BLaER1 treated with 17β-estradiol and CSF1 and Interleukin-3, amounts not matched to agents 10 nM and 100 nM (cell line): ENCODE results near the gene HS6ST2.

ENCODE experiments used
- H3K27ac ChIP-seq, 11 experiments: shearing (Covaris generic); formaldehyde crosslinking; 2 replicates each; pipeline ENCODE4 v1.8.1; 2022
- H3K27me3 ChIP-seq, 11 experiments: shearing (Covaris generic); formaldehyde crosslinking; 2 replicates each; pipeline ENCODE4 v1.8.1; 2022
- H3K36me3 ChIP-seq, 11 experiments: shearing (Covaris generic); formaldehyde crosslinking; 2 replicates each; pipeline ENCODE4 v1.8.1; 2022
- H3K4me1 ChIP-seq, 10 experiments: shearing (Covaris generic); formaldehyde crosslinking; 2 replicates each; pipeline ENCODE4 v1.8.1; 2022
- H3K4me2 ChIP-seq, 11 experiments: shearing (Covaris generic); formaldehyde crosslinking; 2 replicates each; pipeline ENCODE4 v1.8.1; 2022
- H3K4me3 ChIP-seq, 10 experiments: shearing (Covaris generic); formaldehyde crosslinking; 2 replicates each; pipeline ENCODE4 v1.8.1; 2022
- H3K9ac ChIP-seq, 11 experiments: shearing (Covaris generic); formaldehyde crosslinking; 2 replicates each; pipeline ENCODE4 v1.8.1; 2022
- H3K9me3 ChIP-seq, 11 experiments: shearing (Covaris generic); formaldehyde crosslinking; replicated peaks in 1 of 11; 2 replicates each; pipeline ENCODE4 v1.8.1; 2022
- H4K20me1 ChIP-seq, 11 experiments: shearing (Covaris generic); formaldehyde crosslinking; 2 replicates each; pipeline ENCODE4 v1.8.1; 2022
- Cebpa-rat ChIP-seq, 11 experiments: shearing (Covaris generic); IDR thresholded peaks; 2 replicates each; pipeline ENCODE4 v1.8.1; 2022

HS6ST2 gene

DNA sequence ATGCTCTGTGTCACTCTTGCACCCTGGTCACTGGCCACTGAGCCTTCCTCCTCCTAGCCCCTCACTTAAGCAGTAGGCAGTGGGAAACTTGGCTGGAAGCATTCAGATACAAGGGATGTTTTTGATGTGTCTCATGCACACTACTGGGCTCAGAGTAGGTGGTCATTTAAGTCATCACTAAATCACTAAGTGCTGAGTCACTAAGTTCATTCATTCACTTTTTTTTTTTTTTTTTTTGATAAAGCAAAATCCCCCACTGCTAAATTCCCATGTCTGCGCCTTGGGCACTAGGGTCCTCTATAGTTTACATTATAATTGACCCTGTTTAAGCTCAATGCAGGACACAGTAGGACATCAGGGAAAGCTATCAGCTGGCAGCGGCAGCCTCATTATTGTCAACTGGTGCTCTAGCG is 287.2 kb downstream of the HS6ST2 start:
- Histone ChIP-seq H3K9ac (no peak overlapping the region), H3K4me3 (no peak overlapping the region), H3K4me2 (no peak overlapping the region), H3K36me3 (no peaks in the 10 kb centered on the region), H4K20me1 (peaks cover 0 to 8% (median 0%) of the 10 kb centered on the region in 11 experiments; a peak in 3 of 22 replicates), H3K27ac (no peak overlapping the region), H3K9me3 (no peaks in the 10 kb centered on the region), H3K4me1 (no peaks in the 10 kb centered on the region), H3K27me3 (peaks cover 98 to 100% (median 100%) of the 10 kb centered on the region in 11 experiments)
- no peak for TF ChIP-seq Cebpa-rat (IDR thresholded peaks at IDR 0.05)

DNA sequence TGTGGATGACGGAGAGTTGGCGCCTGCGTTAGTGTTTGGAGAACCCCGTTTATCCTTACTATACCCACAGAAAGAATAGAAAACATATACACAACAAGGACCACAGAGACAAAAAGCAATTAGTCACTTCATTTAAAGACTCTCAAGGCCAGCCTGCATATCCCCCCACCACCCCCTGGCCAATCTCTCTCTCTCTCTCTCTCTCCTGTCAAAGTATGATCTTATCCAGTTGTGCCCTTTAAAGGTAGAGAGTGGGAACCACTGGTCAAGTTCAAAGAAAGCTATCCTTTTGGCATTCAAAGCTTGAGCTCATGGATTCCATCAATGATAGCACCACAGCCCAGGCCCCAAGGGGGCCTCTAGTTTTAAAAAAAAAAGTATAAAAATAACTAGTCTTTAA is 289.3 kb downstream of the HS6ST2 start:
- no peak for TF ChIP-seq Cebpa-rat (IDR thresholded peaks at IDR 0.05)
- H4K20me1 ChIP-seq = peaks cover 0 to under 1% (median 0%) of the 10 kb centered on the region in 11 experiments; a peak in 3 of 22 replicates
- H3K9me3 ChIP-seq = peaks cover 0 to 20% (median 0%) of the 10 kb centered on the region in 11 experiments; a peak in 8 of 22 replicates
- H3K4me2 ChIP-seq = no peak overlapping the region
- no peak overlapping the region for H3K9ac ChIP-seq
- no peak overlapping the region for H3K27ac ChIP-seq
- no peaks in the 10 kb centered on the region for H3K36me3 ChIP-seq
- no peaks in the 10 kb centered on the region for H3K4me1 ChIP-seq
- H3K4me3 ChIP-seq = no peak overlapping the region
- H3K27me3 ChIP-seq = peaks cover 98 to 100% (median 100%) of the 10 kb centered on the region in 11 experiments

DNA sequence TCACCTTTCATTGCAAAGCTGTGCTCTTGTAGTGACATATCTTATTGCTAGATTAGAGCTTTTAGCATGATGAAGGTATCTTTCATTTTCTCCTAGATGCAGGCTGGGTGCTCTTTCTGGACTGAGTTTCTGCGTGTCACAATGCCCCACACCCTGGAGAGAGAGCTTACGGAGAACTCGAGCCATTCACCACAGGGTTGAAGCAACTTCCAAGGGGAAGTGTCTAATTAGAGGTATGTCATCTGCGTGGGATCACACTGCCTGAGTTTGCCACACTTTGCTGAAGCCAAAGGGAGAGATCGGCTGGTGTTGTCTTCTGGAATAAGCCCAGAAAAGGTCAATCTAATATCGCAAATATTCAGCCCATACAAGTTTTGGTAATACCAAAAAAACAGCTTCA is 290.3 kb downstream of the HS6ST2 start:
- Histone ChIP-seq H3K9ac (no peak overlapping the region), H3K4me2 (no peak overlapping the region), H3K9me3 (peaks cover 0 to 29% (median 0%) of the 10 kb centered on the region in 11 experiments; a peak in 8 of 22 replicates), H3K4me1 (no peaks in the 10 kb centered on the region), H3K27me3 (peaks cover 98 to 100% (median 100%) of the 10 kb centered on the region in 11 experiments), H3K27ac (no peak overlapping the region), H3K4me3 (no peak overlapping the region), H4K20me1 (no peaks in the 10 kb centered on the region; a peak in 3 of 22 replicates), H3K36me3 (no peaks in the 10 kb centered on the region)
- no peak for TF ChIP-seq Cebpa-rat (IDR thresholded peaks at IDR 0.05)

DNA sequence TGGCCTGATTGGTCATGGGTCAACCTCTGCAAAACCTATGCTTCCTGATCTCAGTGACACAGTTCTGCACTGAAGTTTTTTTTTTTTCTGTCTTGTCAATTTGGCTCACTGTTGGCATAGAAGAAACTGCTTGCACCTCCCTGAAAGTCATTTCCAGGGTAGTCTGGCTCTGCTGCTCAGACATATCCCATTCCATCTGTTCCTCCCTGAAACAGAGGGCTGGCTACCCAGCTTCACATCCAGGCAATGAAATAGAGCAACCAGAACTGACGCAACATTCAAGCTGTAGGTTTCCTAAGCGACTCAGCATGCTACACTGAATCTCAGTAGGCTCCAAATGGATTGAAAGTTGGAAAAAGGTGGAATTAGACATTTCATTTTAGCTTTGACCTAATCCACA is 292.8 kb downstream of the HS6ST2 start:
- Histone ChIP-seq H3K9ac (no peak overlapping the region), H3K4me3 (no peak overlapping the region), H4K20me1 (no peaks in the 10 kb centered on the region; a peak in 2 of 22 replicates), H3K27me3 (peaks cover 96 to 100% (median 98%) of the 10 kb centered on the region in 11 experiments), H3K36me3 (no peaks in the 10 kb centered on the region), H3K4me1 (no peaks in the 10 kb centered on the region), H3K4me2 (no peak overlapping the region), H3K9me3 (peaks cover 0 to 34% (median 0%) of the 10 kb centered on the region in 11 experiments; a peak in 8 of 22 replicates), H3K27ac (no peak overlapping the region)
- TF ChIP-seq Cebpa-rat (IDR thresholded peaks at IDR 0.05) = no peak

DNA sequence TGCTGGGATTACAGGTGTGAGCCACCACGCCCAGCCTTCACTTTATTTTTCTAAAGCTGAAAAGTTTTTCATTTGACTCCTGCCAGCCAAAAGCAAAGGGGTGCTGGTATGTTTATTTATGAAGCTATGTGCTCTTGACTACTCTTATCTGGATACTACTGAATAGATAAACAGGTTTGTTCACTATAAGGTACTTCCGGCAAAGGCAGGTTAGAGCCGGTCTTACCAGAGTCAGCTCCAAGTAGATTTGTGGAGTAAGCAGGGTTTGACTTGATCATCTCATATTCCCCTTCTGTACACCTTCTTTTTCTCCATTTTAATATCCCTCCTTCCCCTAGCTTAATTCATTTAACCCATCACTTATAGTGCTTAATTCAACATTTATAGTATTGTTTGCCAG is 294.2 kb downstream of the HS6ST2 start:
- Histone ChIP-seq H3K27ac (no peak overlapping the region), H3K36me3 (no peaks in the 10 kb centered on the region), H3K9ac (no peak overlapping the region), H4K20me1 (no peaks in the 10 kb centered on the region; a peak in 2 of 22 replicates), H3K9me3 (peaks cover 0 to 42% (median 0%) of the 10 kb centered on the region in 11 experiments; a peak in 8 of 22 replicates), H3K4me1 (no peaks in the 10 kb centered on the region), H3K4me3 (no peak overlapping the region), H3K27me3 (peaks cover 98 to 100% (median 98%) of the 10 kb centered on the region in 11 experiments), H3K4me2 (no peak overlapping the region)
- TF ChIP-seq Cebpa-rat (IDR thresholded peaks at IDR 0.05) = no peak

DNA sequence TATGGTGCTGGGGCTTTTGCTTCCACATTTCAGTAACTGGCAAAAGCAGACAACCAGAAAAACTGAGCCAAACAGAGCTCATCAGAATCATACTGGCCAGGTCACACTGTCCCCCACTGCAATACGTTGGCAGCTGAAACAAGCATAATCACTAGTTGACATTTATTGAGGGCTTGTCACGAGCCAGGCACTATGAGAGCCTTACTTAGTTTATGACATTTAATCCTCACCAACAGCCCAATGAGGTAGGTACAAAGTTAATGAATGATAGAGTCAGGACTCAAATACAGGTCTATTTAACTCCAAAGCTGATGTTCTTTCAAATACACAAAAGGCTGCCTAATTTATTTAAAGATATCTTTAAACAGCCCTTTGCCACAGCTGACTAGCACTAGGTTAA is 295.6 kb downstream of the HS6ST2 start:
- H3K4me2 ChIP-seq = no peak overlapping the region
- H3K4me3 ChIP-seq = no peak overlapping the region
- no peak overlapping the region for H3K9ac ChIP-seq
- no peaks in the 10 kb centered on the region for H3K4me1 ChIP-seq
- H4K20me1 ChIP-seq = no peaks in the 10 kb centered on the region
- peaks cover 0 to 42% (median 0%) of the 10 kb centered on the region in 11 experiments; a peak in 8 of 22 replicates for H3K9me3 ChIP-seq
- no peaks in the 10 kb centered on the region for H3K36me3 ChIP-seq
- TF ChIP-seq Cebpa-rat (IDR thresholded peaks at IDR 0.05) = no peak
- no peak overlapping the region for H3K27ac ChIP-seq
- H3K27me3 ChIP-seq = peaks cover 98 to 100% (median 98%) of the 10 kb centered on the region in 11 experiments

DNA sequence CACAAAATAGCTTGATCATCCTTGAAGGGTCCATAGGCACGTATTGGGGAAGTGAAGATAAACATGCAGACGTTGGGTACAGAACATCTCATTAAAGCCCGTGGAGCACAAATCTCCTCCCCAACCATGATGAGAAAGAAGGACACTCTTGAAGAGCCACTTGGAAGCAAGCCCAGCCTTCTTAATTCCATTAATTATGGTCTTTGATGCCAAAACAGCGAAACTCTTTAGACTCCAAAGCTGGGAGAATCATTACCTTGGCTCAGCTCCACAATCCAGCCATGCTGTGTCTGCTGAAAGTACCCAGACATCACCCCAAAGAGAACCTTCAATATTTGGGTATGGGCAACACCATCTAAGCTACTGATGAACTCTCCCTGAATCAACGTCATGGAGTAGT is 300.6 kb downstream of the HS6ST2 start:
- H3K9me3 ChIP-seq = 0 out of 22 replicates have a peak, but pooled peaks cover 0 to 11% (median 0%) of the 10 kb centered on the region in 11 experiments
- TF ChIP-seq Cebpa-rat (IDR thresholded peaks at IDR 0.05) = no peak
- H3K4me1 ChIP-seq = no peaks in the 10 kb centered on the region
- no peak overlapping the region for H3K9ac ChIP-seq
- no peak overlapping the region for H3K27ac ChIP-seq
- H4K20me1 ChIP-seq = peaks cover 0 to 6% (median 0%) of the 10 kb centered on the region in 11 experiments; a peak in 2 of 22 replicates
- no peak overlapping the region for H3K4me3 ChIP-seq
- peaks cover 94 to 100% (median 98%) of the 10 kb centered on the region in 11 experiments for H3K27me3 ChIP-seq
- H3K36me3 ChIP-seq = no peaks in the 10 kb centered on the region
- H3K4me2 ChIP-seq = no peak overlapping the region

DNA sequence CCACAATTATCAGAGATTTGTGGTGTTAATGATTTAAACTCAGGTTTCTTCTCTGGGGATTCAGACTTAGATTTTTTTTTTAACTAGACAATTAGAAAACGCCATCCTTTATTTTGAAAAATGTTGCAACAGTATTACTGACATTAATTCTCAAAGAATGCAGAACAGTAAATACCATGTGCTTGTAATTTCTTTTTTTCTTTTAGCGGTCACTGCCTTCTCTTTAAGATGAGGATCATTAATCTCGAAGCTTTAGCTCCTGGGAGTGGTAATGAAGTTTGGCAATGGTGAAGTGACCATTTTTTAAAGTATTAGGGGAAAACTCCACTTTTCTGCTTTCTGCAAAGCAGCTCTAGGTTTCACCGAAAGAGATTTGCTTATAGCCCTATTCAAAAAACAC is 305.6 kb downstream of the HS6ST2 start:
- Histone ChIP-seq H3K27me3 (peaks cover 94 to 100% (median 100%) of the 10 kb centered on the region in 11 experiments), H4K20me1 (peaks cover 0 to 12% (median 0%) of the 10 kb centered on the region in 11 experiments; a peak in 5 of 22 replicates), H3K27ac (no peak overlapping the region), H3K9me3 (no peaks in the 10 kb centered on the region), H3K36me3 (no peaks in the 10 kb centered on the region), H3K9ac (no peak overlapping the region), H3K4me2 (no peak overlapping the region), H3K4me1 (no peaks in the 10 kb centered on the region), H3K4me3 (no peak overlapping the region)
- TF ChIP-seq Cebpa-rat (IDR thresholded peaks at IDR 0.05) = no peak

DNA sequence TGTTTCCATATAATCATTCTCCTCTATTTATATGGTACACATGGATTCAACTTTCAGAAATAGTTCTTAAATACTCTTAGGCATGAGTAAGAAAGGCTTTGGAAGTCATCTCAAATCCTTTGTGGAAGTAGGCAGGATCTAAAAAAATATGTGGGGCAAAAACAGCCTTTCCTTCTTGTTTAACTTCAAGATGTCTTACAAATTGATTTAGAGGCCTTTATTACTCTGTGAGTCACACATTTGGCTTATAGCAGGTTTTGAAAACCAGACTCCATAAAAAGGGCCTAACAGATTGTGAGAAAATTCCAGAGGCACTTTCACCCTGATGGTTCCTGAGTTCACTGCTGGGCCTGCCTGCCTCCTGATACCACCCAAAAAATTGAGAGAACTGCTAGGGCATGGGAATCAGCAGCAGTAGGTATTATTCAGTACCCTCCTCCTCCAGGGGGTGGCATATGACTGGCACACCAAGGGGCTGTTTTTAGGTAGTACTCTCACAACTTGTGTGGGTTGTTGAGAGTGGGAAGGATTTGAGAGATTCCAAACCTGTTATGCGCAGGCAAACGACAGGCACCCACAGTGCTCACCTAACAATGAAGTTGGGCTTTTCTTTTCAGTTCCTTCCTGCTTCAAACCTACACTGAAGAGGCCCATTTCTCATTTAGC is 306.9 kb downstream of the HS6ST2 start:
- TF ChIP-seq Cebpa-rat (IDR thresholded peaks at IDR 0.05) = no peak
- Histone ChIP-seq H3K36me3 (no peaks in the 10 kb centered on the region), H3K27me3 (peaks cover 96 to 100% (median 100%) of the 10 kb centered on the region in 11 experiments), H3K27ac (no peak overlapping the region), H3K4me1 (no peaks in the 10 kb centered on the region), H3K4me3 (no peak overlapping the region), H3K9me3 (peaks cover 3 to 13% (median 10%) of the 10 kb centered on the region in 11 experiments; a peak in 16 of 22 replicates), H3K9ac (no peak overlapping the region), H4K20me1 (peaks cover 0 to 12% (median 0%) of the 10 kb centered on the region in 11 experiments; a peak in 5 of 22 replicates), H3K4me2 (no peak overlapping the region)
